HCT116 (cell line): ENCODE data around the gene IRF4. TPM values are rescaled to one million over a fixed set of nuclear protein-coding genes. Genes with fewer than 3 reads are reported as not detected.
A peak's percentile ranks its signal among the peaks of the same experiment; 100 is the strongest.

Source experiments
- ATAC-seq: fragments of 200-7000 bp; cut with Tn5 transposase; 2 replicates; pipeline ENCODE4 v1.9.1; 2020; ENCODE audit warnings: mild to moderate bottlenecking, moderate library complexity
- BruUV-seq: library from RNA; stranded (reverse); fragments of 400-500 nt; replicated peaks from 2 replicates; lab custom pipeline; 2021; lab: Mats Ljungman, UMichigan
- CTCF ChIA-PET: fragments of 300-600 bp; sonication (Branson Sonifier 250); formaldehyde crosslinking; loops from one replicate; lab custom pipeline; 2021; ENCODE audit warnings: antibody characterized with exemption; lab: Charles Lee
- POLR2A ChIA-PET: fragments of 300-600, 350-600 bp; sonication (Branson Sonifier 250); formaldehyde crosslinking; loops from one replicate; lab custom pipeline; 2021; ENCODE audit warnings: antibody characterized with exemption; lab: Charles Lee
- RAD21 ChIA-PET, 2 experiments: fragments of 300-600 bp; sonication (Branson Sonifier 250); formaldehyde crosslinking; loops; one replicate each; lab custom pipeline; 2023; ENCODE audit warnings: low total read pairs in 2 of 2; ENCODE audit not compliant: uncharacterized antibody in 2 of 2, unreplicated experiment in 2 of 2, low non-redundant PET in 1 of 2; lab: Charles Lee
- DNase-seq: peaks from one replicate; pipeline ENCODE4 v3.0.0-alpha.2; 2010; ENCODE audit warnings: low read depth, low spot score
- H2AFZ ChIP-seq: fragments of 200-600 bp; shearing (Covaris generic), sonication (generic); 2 replicates; pipeline ENCODE4 v1.6.1; 2017; ENCODE audit warnings: low read depth, mixed run types, mixed read lengths, antibody characterized with exemption, low read length; ENCODE audit not compliant: poor library complexity, severe bottlenecking
- H3K27ac ChIP-seq: 2 replicates; pipeline ENCODE4 v1.5.1; 2012; ENCODE audit warnings: low read depth, low read length
- H3K27me3 ChIP-seq: fragments of 200-600 bp; sonication (generic); 2 replicates; pipeline ENCODE4 v1.6.1; 2016; ENCODE audit warnings: mixed run types, low read length, mixed read lengths; ENCODE audit not compliant: insufficient read depth
- H3K36me3 ChIP-seq, 2 experiments: fragments of 200-500 bp in 1 of 2; fragments of 200-600 bp in 1 of 2; sonication (Bioruptor generic) in 1 of 2; sonication (generic) in 1 of 2; 2 replicates each; pipeline versions ENCODE4 v1.5.1 to v1.6.1; 2014 to 2016; ENCODE audit warnings: low read length in 2 of 2, inconsistent platforms in 1 of 2, mixed read lengths in 1 of 2, mixed run types in 1 of 2; ENCODE audit not compliant: insufficient read depth in 2 of 2, control insufficient read depth in 1 of 2
- H3K4me1 ChIP-seq, 2 experiments: fragments of 200-600 bp in 1 of 2; sonication (generic) in 1 of 2; 2 replicates each; pipeline versions ENCODE4 v1.5.1 to v1.6.1; 2012 to 2017; ENCODE audit warnings: low read length in 2 of 2, inconsistent platforms in 1 of 2, mild to moderate bottlenecking in 1 of 2, mixed read lengths in 1 of 2, mixed run types in 1 of 2, moderate library complexity in 1 of 2; ENCODE audit not compliant: insufficient read depth in 2 of 2, control insufficient read depth in 1 of 2
- H3K4me2 ChIP-seq: fragments of 200-600 bp; sonication (generic); 2 replicates; pipeline ENCODE4 v1.6.1; 2017; ENCODE audit warnings: mixed run types, low read length, mixed read lengths
- H3K4me3 ChIP-seq, 2 experiments: fragments of 200-600 bp in 1 of 2; sonication (generic) in 1 of 2; replicated peaks in 1 of 2; 2 replicates each; pipeline ENCODE4 v1.5.1; 2011 to 2016; ENCODE audit warnings: low read length in 2 of 2, control low read depth in 1 of 2, low read depth in 1 of 2, mild to moderate bottlenecking in 1 of 2, mixed read lengths in 1 of 2, mixed run types in 1 of 2
- H3K79me2 ChIP-seq: fragments of 200-600 bp; sonication (generic); 2 replicates; pipeline ENCODE4 v1.6.1; 2017; ENCODE audit warnings: mild to moderate bottlenecking, mixed run types, low read length, moderate library complexity, mixed read lengths; ENCODE audit not compliant: insufficient read depth
- H3K9ac ChIP-seq: fragments of 200-600 bp; sonication (generic); 2 replicates; pipeline ENCODE4 v1.6.1; 2016; ENCODE audit warnings: low read length, mixed read lengths
- H3K9me2 ChIP-seq: fragments of 200-600 bp; sonication (generic), shearing (Covaris generic); 2 replicates; pipeline ENCODE4 v1.6.1; 2017; ENCODE audit warnings: mixed run types, mild to moderate bottlenecking, moderate library complexity; ENCODE audit not compliant: insufficient read depth
- H3K9me3 ChIP-seq, 2 experiments: fragments of 200-500 bp in 1 of 2; fragments of 200-600 bp in 1 of 2; sonication (Bioruptor generic) in 1 of 2; sonication (generic) in 1 of 2; 2 replicates each; pipeline ENCODE4 v1.6.1; 2014 to 2017; ENCODE audit warnings: low read length in 2 of 2, mixed read lengths in 2 of 2, inconsistent platforms in 1 of 2, low read depth in 1 of 2, mild to moderate bottlenecking in 1 of 2, mixed run types in 1 of 2, moderate library complexity in 1 of 2; ENCODE audit not compliant: control insufficient read depth in 1 of 2, insufficient read depth in 1 of 2
- H4K20me1 ChIP-seq: fragments of 200-600 bp; sonication (generic), shearing (Covaris generic); 2 replicates; pipeline ENCODE4 v1.6.1; 2017; ENCODE audit warnings: mixed run types, mild to moderate bottlenecking, moderate library complexity; ENCODE audit not compliant: insufficient read depth
- EGR1 ChIP-seq: IDR thresholded peaks from 2 replicates; pipeline ENCODE4 v1.6.1; 2012; ENCODE audit warnings: low read depth
- EZH2phosphoT487 ChIP-seq: fragments of 200-600 bp; IDR thresholded peaks from 2 replicates; pipeline ENCODE4 v1.6.1; 2018; ENCODE audit warnings: antibody characterized with exemption, borderline replicate concordance
- RAD21 ChIP-seq: IDR thresholded peaks from 2 replicates; pipeline ENCODE4 v1.6.1; 2012; ENCODE audit warnings: low read depth, mild to moderate bottlenecking
- ZFX ChIP-seq: fragments of 450-650 bp; IDR thresholded peaks from 2 replicates; pipeline ENCODE4 v1.6.1; 2017
- ZNF274 ChIP-seq: fragments of 200-500 bp; sonication (Bioruptor generic); IDR thresholded peaks from 2 replicates; pipeline ENCODE4 v1.6.1; 2014; ENCODE audit warnings: mild to moderate bottlenecking, low read depth, low read length, inconsistent platforms
- intact Hi-C: fragments of 100-400 bp; cut with micrococcal nuclease; formaldehyde crosslinking; loops from 2 replicates; pipeline ENCODE4 v1.10.0; 2022
- total RNA-seq: library from RNA; stranded (reverse); gene quantifications from one replicate; pipeline ENCODE4 v1.2.1, GENCODE V29; 2021; ENCODE audit not compliant: unreplicated experiment
- TF ChIP-seq, protein P1 (sequence below): IDR thresholded peaks from 2 replicates; pipeline ENCODE4 v1.6.1; 2012

IRF4 gene
- total RNA-seq, 1 experiment from 2014 or later = 1.2 TPM

DNA sequence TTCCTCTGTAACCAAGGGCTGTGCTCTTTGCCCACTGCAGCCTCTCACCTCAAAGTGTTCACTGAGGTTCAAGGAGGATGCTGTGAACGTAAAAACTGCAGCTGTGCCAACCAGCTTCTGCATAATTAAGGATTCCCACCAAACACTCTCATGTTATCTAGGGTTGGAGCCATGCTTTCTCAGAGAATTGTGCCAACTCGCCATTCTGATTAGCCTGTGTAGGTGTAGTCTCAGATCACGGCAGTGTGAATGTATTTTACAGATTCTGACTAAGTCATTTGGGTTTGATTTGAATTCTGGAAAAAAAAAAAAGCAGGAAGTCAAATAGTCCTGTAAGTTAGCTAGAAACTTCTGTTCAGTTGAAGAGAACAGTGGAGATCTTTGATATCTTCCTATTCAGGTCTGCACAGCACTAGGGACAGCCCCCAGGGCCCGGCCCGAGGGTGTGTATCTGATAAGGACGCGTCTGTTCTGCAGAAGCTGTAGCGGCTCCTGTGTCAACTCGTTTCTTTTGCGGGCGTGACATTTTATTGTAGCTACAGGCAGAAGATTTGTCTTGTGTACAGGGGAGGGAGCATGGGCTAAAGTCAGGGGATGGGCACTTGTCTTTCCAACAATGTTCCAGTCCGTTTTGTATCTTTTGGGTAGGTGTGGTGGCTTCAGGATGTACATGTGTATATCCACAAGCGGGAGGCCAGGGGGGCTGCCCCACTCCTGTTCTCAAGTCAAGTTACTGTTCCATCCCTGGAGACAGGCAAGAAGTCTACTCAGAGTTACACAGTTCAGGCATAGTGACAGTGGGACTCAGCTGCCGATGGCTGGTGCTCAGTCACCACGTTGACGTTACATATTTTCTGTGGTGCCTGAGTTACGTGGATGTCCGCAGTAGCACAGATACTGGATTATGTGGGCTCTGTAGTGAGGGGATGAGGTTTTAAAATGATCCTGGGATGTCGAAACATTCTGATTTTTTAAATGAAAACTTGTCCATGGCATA, 12.4 kb downstream of the IRF4 start:
- intact Hi-C loops = no loop called here
- Histone ChIP-seq H3K36me3 (no peaks in the 10 kb centered on the region), H2AFZ (no peak overlapping the region), H3K4me1 (peaks cover 0 to 8% of the 10 kb centered on the region in 2 experiments; a peak in 1 of 4 replicates), H3K9me3 (no peaks in the 10 kb centered on the region; a peak in 1 of 4 replicates), H3K79me2 (no peaks in the 10 kb centered on the region), H4K20me1 (no peaks in the 10 kb centered on the region), H3K4me3 (no peak overlapping the region), H3K4me2 (no peak overlapping the region), H3K27me3 (0 out of 2 replicates have a peak, but pooled peaks cover 2% of the 10 kb centered on the region), H3K27ac (no peak overlapping the region), H3K9me2 (no peaks in the 10 kb centered on the region), H3K9ac (no peak overlapping the region)
- POLR2A ChIA-PET = no interaction called here
- TF ChIP-seq EGR1 = no peak
- TF ChIP-seq EZH2phosphoT487 = no peak
- TF ChIP-seq, protein P1, sequence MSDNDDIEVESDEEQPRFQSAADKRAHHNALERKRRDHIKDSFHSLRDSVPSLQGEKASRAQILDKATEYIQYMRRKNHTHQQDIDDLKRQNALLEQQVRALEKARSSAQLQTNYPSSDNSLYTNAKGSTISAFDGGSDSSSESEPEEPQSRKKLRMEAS = no peak
- no peak for TF ChIP-seq RAD21
- no peak for TF ChIP-seq ZNF274
- ATAC-seq = no peak
- DNase-seq = no peak
- BruUV-seq = no TSS peak
- RAD21 ChIA-PET = no interaction called here
- CTCF ChIA-PET = no interaction called here

- DNase-seq (no peak), ATAC-seq (no peak)
- Histone ChIP-seq H3K36me3 (no peaks in the 10 kb centered on the region), H3K27me3 (0 out of 2 replicates have a peak, but pooled peaks cover under 1% of the 10 kb centered on the region), H3K4me3 (no peak overlapping the region), H4K20me1 (no peaks in the 10 kb centered on the region), H3K79me2 (no peaks in the 10 kb centered on the region), H3K4me1 (peaks cover 0 to 9% of the 10 kb centered on the region in 2 experiments; a peak in 1 of 4 replicates), H3K4me2 (no peak overlapping the region), H3K9me2 (no peaks in the 10 kb centered on the region), H3K27ac (no peak overlapping the region), H3K9me3 (no peaks in the 10 kb centered on the region; a peak in 1 of 4 replicates), H2AFZ (no peak overlapping the region), H3K9ac (no peak overlapping the region)
- TF ChIP-seq ZNF274 = peak; percentile 40
- TF ChIP-seq ZFX = no peak
- RAD21 ChIA-PET = no interaction called here
- intact Hi-C loops = loop anchor here (5.0 kb wide), 1 partner anchor 113 kb away; the partner anchor contains the start of gene DUSP22
- no TSS peak for BruUV-seq
- CTCF ChIA-PET = no interaction called here
- POLR2A ChIA-PET = no interaction called here
Measured at GRCh38 chr6:404685-405423, 13.3 kb downstream of the IRF4 start.
